ENCODE measurements around the gene UBE2L3.
"Not testable (repeated sequence)": the region's sequence is repeated elsewhere in the genome, so short reads cannot be mapped to it uniquely, and the experiment has no call there.

The UBE2L3 gene

GRCh38 chr22:21567456-21568346 lies at the start of gene UBE2L3:
UBE2L3 (plus strand) TSS chr22:21567714; CDS start chr22:21567745, 31 bp downstream.
- TF ChIP-seq, protein P1, sequence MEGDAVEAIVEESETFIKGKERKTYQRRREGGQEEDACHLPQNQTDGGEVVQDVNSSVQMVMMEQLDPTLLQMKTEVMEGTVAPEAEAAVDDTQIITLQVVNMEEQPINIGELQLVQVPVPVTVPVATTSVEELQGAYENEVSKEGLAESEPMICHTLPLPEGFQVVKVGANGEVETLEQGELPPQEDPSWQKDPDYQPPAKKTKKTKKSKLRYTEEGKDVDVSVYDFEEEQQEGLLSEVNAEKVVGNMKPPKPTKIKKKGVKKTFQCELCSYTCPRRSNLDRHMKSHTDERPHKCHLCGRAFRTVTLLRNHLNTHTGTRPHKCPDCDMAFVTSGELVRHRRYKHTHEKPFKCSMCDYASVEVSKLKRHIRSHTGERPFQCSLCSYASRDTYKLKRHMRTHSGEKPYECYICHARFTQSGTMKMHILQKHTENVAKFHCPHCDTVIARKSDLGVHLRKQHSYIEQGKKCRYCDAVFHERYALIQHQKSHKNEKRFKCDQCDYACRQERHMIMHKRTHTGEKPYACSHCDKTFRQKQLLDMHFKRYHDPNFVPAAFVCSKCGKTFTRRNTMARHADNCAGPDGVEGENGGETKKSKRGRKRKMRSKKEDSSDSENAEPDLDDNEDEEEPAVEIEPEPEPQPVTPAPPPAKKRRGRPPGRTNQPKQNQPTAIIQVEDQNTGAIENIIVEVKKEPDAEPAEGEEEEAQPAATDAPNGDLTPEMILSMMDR (IDR thresholded peaks at IDR 0.05; ENCODE audit: control insufficient read depth, insufficient read depth, low read depth, low read length, missing control alignments): no peak
- DNase-seq (ENCODE audit: low read depth): no peak
- peak within 1 kb of the TSS; percentile 74 for H3K4me3 ChIP-seq (ENCODE audit: control insufficient read depth, low read depth, low read length)

- DNase-seq (ENCODE audit: low read depth); H3K4me3 ChIP-seq (ENCODE audit: control insufficient read depth, low read depth, low read length): not testable (repeated sequence)
Observed at GRCh38 chr22:21526705-21527500, 40.6 kb upstream of the UBE2L3 start.

DNA sequence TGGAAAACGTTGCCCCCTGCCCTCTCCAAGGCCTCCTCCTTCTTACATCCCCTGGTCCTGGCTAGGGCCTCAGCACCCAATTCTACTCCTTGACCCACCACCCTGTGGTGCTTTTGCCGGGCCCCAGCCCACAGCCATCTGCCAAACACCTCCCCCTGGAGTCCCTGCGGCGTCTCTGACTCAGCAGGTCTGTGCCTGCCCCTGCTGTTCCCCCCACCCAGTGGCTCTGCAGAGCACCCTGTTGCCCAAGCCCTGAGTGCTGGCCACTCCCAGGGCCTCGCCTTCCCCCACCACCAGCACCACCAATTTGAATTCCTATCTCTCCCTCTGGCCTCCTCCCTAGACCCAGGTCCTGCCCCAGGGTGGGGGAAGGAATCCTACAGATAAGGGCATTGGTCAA lies 36.0 kb upstream of the UBE2L3 start:
- DNase-seq (ENCODE audit: low read depth); H3K4me3 ChIP-seq (ENCODE audit: control insufficient read depth, low read depth, low read length): not testable (repeated sequence)

- DNase-seq (ENCODE audit: low read depth); H3K4me3 ChIP-seq (ENCODE audit: control insufficient read depth, low read depth, low read length): not testable (repeated sequence)
Observed at GRCh38 chr22:21532863-21533648, 34.5 kb upstream of the UBE2L3 start.

DNA sequence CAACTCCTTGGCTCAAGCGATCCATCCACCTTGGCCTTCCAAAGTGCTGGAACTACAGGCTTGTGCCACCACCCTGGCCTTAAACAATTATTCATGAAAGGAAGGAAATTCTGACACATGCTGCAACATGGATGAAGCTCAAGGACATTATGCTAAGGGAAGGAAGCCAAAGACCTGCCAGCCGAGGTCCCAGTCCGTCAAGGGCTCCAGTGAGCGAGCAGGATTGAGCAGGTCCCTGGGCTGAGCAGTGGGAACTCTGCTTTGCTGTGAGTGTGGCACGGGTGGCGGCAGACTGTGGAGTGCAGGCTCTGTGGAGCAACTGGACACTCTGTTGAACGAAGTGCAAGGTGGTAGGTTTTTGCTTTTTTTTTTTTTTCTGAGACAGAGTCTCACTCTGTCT lies 27.7 kb upstream of the UBE2L3 start:
- H3K4me3 ChIP-seq (ENCODE audit: control insufficient read depth, low read depth, low read length); DNase-seq (ENCODE audit: low read depth): not testable (repeated sequence)

DNA sequence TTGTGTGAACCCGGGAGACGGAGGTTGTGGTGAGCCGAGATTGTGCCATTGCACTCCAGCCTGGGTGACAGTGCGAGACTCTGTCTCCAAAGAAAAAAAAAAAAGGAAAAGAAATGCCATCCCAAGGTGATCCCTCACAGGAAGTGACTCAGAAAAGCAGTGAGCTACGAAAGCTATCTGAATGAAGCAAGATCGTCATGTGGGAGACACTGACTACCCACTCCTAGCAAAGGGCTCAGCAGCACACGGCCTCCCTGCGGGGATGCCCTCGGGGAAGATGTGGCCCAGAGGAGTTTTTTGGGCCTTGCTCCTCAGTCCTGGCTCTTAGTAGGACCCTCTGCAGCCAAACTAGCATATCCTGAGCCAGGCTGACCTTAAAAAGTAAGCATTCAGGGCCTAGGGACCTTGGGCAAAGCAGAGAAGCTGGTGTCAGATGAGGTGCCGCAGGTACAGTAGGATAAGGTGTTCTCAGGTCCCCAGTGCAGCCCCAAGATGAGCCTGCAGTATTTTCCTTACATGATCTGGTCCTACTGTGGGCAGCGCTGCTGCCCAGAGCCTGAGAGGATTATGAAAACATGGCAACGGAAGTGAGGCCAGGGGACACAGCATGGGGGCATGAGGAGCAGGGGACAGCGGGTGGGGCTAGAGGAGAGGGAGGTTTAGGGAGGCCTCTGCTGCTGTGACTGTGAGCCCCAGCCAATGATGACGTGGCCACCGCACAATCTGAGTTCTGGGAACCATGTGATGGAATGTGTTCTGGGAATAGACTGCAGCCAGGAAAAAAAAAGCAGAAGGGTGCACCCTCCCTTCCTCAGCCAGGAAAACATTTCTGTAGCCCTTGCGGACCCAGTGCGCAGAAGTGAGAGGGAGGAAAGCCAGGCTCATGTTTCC lies 22.8 kb upstream of the UBE2L3 start:
- not testable (repeated sequence) for H3K4me3 ChIP-seq (ENCODE audit: control insufficient read depth, low read depth, low read length); DNase-seq (ENCODE audit: low read depth)

- not testable (repeated sequence) for H3K4me3 ChIP-seq (ENCODE audit: control insufficient read depth, low read depth, low read length); DNase-seq (ENCODE audit: low read depth)
Observed at GRCh38 chr22:21549558-21549957, 18.0 kb upstream of the UBE2L3 start.

- not testable (repeated sequence) for DNase-seq (ENCODE audit: low read depth); H3K4me3 ChIP-seq (ENCODE audit: control insufficient read depth, low read depth, low read length)
Observed at GRCh38 chr22:21550008-21550677, 17.4 kb upstream of the UBE2L3 start.

GRCh38 chr22:21550678-21551047 lies 16.9 kb upstream of the UBE2L3 start:
- DNase-seq (ENCODE audit: low read depth); H3K4me3 ChIP-seq (ENCODE audit: control insufficient read depth, low read depth, low read length): not testable (repeated sequence)

DNA sequence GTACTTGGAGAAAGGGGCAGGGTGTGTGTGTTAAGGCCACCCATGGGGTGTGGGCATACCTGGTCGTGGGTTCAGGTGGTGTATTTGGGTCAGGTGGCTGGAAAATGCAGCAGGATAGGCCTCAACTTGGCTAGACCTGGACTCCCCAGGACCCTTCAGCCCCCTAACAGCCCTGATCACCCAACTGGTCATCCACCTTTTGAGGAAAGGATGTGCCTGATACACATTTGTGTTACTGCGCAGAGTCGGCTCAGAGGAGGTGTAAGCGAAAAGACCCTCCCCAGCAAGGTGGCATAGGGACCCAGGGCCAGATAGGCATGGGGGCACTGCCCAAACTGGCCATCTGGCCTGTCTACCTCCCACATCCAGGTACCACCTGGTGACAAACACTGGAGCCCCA lies 16.2 kb upstream of the UBE2L3 start, which contains the start of gene RIMBP3C:
TSS of gene RIMBP3C (minus strand) at position 101 of the 400 bp plus-strand sequence. CDS start 485 bp downstream, outside the sequence.
- not testable (repeated sequence) for DNase-seq (ENCODE audit: low read depth); H3K4me3 ChIP-seq (ENCODE audit: control insufficient read depth, low read depth, low read length)

GRCh38 chr22:21559345-21560125 lies 8.0 kb upstream of the UBE2L3 start:
- not testable (repeated sequence) for H3K4me3 ChIP-seq (ENCODE audit: control insufficient read depth, low read depth, low read length); DNase-seq (ENCODE audit: low read depth)

DNA sequence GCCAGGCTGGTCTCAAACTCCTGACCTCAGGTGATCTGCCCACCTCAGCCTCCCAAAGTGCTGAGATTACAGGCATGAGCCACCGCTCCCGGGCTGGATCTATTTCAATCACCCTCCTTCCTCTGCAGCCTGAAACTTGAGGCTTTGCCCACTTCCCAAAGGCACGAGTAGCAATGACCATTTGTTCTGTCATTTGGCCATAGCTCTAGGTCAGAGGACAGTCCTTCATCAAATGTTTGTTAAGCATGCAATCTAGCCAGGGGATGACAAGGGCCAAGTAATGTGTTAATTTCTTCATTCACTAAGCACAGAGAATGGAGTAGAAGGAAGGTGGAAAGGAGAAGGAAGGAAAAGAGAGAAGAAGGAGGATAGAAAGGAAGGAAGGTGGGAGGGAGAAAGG lies 6.9 kb upstream of the UBE2L3 start:
- DNase-seq (ENCODE audit: low read depth); H3K4me3 ChIP-seq (ENCODE audit: control insufficient read depth, low read depth, low read length): not testable (repeated sequence)

All from AG09309 (cell line).